Caki2 (cell line): ENCODE data around the gene PAGE5. TPM values are rescaled to one million over a fixed set of nuclear protein-coding genes. Genes with fewer than 3 reads are reported as not detected.

Experiments used
- DNase-seq: peaks from one replicate; pipeline ENCODE4 v3.0.0-alpha.2; 2015; ENCODE audit warnings: low read depth
- in situ Hi-C: cut with HindIII; loops from 2 replicates; pipeline ENCODE4 v1.10.0; 2016; ENCODE audit warnings: low sequenced_read_pairs, low pct_unique_long_range_greater_than_20kb, mixed read lengths
- total RNA-seq: library from RNA; depleted of rRNA; stranded (reverse); fragments of >200 nt; shearing (Covaris generic); gene quantifications from 2 replicates; pipeline ENCODE4 v1.2.3, GENCODE V29; 2014; ENCODE audit warnings: low replicate concordance; rRNA removed

The PAGE5 gene
- 6.7 TPM in 1 of 2 replicates, not detected in the other for total RNA-seq

GRCh38 chrX:55220119-55220794 lies at the start of gene PAGE5:
Gene PAGE5, plus strand, starts transcription at chrX:55220346. Its CDS starts 1,037 bp downstream, at chrX:55221383.
- in situ Hi-C loops, result no loop called here
- no peak for DNase-seq

- peak; percentile 30 for DNase-seq
- in situ Hi-C loops, result no loop called here
These were observed 32.9 kb upstream of the PAGE5 start for GRCh38 chrX:55187281-55187680.

GRCh38 chrX:55196688-55197087 lies 23.5 kb upstream of the PAGE5 start:
- in situ Hi-C loops, result no loop called here
- DNase-seq, result no peak

- DNase-seq, result no peak
- in situ Hi-C loops, result no loop called here
These were observed 18.1 kb upstream of the PAGE5 start for GRCh38 chrX:55201930-55202579.

GRCh38 chrX:55206162-55206941 lies 13.8 kb upstream of the PAGE5 start:
- in situ Hi-C loops, result no loop called here
- DNase-seq, result no peak

GRCh38 chrX:55210931-55211677 lies 9.0 kb upstream of the PAGE5 start:
- peak; percentile 70 for DNase-seq
- in situ Hi-C loops, result no loop called here

- in situ Hi-C loops, result no loop called here
- DNase-seq, result peak; percentile 32
These were observed 6.8 kb upstream of the PAGE5 start for GRCh38 chrX:55213381-55213780.

- DNase-seq, result peak; percentile 4
- in situ Hi-C loops, result no loop called here
These were observed 20.7 kb downstream of the PAGE5 start for GRCh38 chrX:55240788-55241340.

- no peak for DNase-seq
- in situ Hi-C loops, result no loop called here
These were observed 33.4 kb downstream of the PAGE5 start for GRCh38 chrX:55253528-55253927.

- in situ Hi-C loops, result no loop called here
- no peak for DNase-seq
These were observed 40.7 kb downstream of the PAGE5 start for GRCh38 chrX:55260806-55261205.

GRCh38 chrX:55264816-55265215 lies 44.7 kb downstream of the PAGE5 start, which contains the start of gene PAGE3:
Gene PAGE3, minus strand, starts transcription at chrX:55264916. Its CDS starts 1,013 bp downstream, at chrX:55263903.
- DNase-seq, result no peak
- in situ Hi-C loops, result no loop called here

Other genes starting within 250 kb of the PAGE5 start
- gene PFKFB1, start 226.2 kb upstream of the PAGE5 start, total RNA-seq, result not detected in 2 replicates
- gene APEX2, start 220.0 kb upstream of the PAGE5 start, total RNA-seq, result 5.6 and 8.4 TPM in 2 replicates
- gene ALAS2, start 189.4 kb upstream of the PAGE5 start, total RNA-seq, result not detected in 2 replicates
- gene PAGE2B, start 145.3 kb upstream of the PAGE5 start, total RNA-seq, result not detected in 2 replicates
- not detected in 2 replicates for gene PAGE2, start 131.3 kb upstream of the PAGE5 start, total RNA-seq
- gene PAGE3, start 44.6 kb downstream of the PAGE5 start, total RNA-seq, result not detected in 2 replicates
- 27.1 and 60.4 TPM in 2 replicates for gene MAGEH1, start 231.8 kb downstream of the PAGE5 start, total RNA-seq